ENCODE results near the gene HIVEP3.

HIVEP3 gene

DNA sequence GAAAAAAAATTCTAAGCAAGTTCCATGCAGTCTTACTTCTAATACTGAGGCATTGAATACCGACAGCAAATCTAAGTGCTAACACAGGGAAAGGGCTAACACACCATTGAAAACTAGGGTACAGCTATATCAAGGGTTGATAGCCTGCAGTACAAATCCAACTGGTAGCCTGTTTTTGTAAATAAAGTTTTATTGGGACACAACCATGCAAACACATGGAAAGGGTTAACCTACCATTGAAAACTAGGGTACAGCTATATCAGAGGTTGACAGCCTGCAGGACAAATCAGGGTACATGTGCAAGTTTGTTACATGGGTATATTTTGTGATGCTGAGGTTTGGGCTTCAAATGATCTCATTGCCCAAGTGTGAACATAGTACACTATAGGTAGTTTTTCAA, 212.9 kb downstream of the HIVEP3 start:
- TF ChIP-seq, protein P1, sequence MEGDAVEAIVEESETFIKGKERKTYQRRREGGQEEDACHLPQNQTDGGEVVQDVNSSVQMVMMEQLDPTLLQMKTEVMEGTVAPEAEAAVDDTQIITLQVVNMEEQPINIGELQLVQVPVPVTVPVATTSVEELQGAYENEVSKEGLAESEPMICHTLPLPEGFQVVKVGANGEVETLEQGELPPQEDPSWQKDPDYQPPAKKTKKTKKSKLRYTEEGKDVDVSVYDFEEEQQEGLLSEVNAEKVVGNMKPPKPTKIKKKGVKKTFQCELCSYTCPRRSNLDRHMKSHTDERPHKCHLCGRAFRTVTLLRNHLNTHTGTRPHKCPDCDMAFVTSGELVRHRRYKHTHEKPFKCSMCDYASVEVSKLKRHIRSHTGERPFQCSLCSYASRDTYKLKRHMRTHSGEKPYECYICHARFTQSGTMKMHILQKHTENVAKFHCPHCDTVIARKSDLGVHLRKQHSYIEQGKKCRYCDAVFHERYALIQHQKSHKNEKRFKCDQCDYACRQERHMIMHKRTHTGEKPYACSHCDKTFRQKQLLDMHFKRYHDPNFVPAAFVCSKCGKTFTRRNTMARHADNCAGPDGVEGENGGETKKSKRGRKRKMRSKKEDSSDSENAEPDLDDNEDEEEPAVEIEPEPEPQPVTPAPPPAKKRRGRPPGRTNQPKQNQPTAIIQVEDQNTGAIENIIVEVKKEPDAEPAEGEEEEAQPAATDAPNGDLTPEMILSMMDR (IDR thresholded peaks at IDR 0.05; ENCODE audit: low read depth, low read length) = no peak
- TF ChIP-seq, protein P2, sequence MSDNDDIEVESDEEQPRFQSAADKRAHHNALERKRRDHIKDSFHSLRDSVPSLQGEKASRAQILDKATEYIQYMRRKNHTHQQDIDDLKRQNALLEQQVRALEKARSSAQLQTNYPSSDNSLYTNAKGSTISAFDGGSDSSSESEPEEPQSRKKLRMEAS (IDR thresholded peaks at IDR 0.05; ENCODE audit: low read depth, low read length) = no peak
- TF ChIP-seq MYC (IDR thresholded peaks at IDR 0.05; ENCODE audit: low read depth, low read length) = no peak
- no peak for TF ChIP-seq POLR2A (IDR thresholded peaks at IDR 0.05; ENCODE audit: extremely low read depth, insufficient read length)
- H3K4me3 ChIP-seq (ENCODE audit: low read depth, low read length) = no peak overlapping the region

DNA sequence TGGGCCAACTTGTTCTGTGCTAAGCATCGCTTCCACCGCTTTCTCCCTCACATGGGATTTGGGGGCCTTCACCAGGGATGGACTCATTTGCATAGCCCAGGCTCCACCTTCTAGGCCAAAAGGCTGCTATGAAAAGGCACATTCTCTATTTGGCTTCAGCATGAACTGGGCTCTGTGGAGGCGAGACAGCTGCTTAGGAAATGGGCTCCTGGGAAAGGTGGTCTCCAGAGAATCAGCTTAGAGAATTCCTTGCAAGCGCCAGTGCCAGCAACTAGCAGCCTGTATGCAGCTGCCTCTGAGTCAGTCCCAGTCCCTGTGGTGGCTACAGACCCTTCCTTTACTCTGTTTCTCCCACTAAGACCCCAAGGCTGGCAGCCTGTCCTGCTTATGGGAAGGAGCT, 214.5 kb downstream of the HIVEP3 start:
- TF ChIP-seq MYC (IDR thresholded peaks at IDR 0.05; ENCODE audit: low read depth, low read length) (no peak), POLR2A (IDR thresholded peaks at IDR 0.05; ENCODE audit: extremely low read depth, insufficient read length) (no peak)
- TF ChIP-seq, protein P2 (IDR thresholded peaks at IDR 0.05; ENCODE audit: low read depth, low read length) = no peak
- TF ChIP-seq, protein P1 (IDR thresholded peaks at IDR 0.05; ENCODE audit: low read depth, low read length) = no peak
- no peak for DNase-seq (ENCODE audit: low read depth)
- no peak overlapping the region for H3K4me3 ChIP-seq (ENCODE audit: low read depth, low read length)

More for the DNA sequence above, 212.9 kb downstream of the HIVEP3 start:
- no peak for DNase-seq (ENCODE audit: low read depth)

DNA sequence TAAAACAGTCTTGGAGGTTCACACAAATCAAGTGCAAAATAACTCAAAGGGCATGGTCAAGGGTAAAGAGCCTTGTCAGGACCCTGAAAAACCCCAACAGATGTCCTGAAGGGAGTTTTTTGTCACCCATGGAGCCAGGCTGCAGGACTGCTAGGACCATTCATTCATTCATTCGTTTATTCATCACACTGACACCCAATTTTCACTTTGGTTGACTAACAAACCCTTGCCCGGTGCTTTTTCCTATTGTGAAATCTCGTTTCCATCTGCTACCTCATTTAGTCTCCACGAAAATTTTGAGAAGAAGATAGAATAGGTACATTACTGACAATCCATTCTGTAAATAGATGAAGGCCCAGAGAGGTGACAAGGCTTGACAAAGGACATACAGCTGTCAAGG, 216.0 kb downstream of the HIVEP3 start:
- no peak overlapping the region for H3K4me3 ChIP-seq (ENCODE audit: low read depth, low read length)
- DNase-seq (ENCODE audit: low read depth) = no peak
- no peak for TF ChIP-seq MYC (IDR thresholded peaks at IDR 0.05; ENCODE audit: low read depth, low read length)
- TF ChIP-seq POLR2A (IDR thresholded peaks at IDR 0.05; ENCODE audit: extremely low read depth, insufficient read length) = no peak
- TF ChIP-seq, protein P1 (IDR thresholded peaks at IDR 0.05; ENCODE audit: low read depth, low read length) = no peak
- TF ChIP-seq, protein P2 (IDR thresholded peaks at IDR 0.05; ENCODE audit: low read depth, low read length) = no peak

DNA sequence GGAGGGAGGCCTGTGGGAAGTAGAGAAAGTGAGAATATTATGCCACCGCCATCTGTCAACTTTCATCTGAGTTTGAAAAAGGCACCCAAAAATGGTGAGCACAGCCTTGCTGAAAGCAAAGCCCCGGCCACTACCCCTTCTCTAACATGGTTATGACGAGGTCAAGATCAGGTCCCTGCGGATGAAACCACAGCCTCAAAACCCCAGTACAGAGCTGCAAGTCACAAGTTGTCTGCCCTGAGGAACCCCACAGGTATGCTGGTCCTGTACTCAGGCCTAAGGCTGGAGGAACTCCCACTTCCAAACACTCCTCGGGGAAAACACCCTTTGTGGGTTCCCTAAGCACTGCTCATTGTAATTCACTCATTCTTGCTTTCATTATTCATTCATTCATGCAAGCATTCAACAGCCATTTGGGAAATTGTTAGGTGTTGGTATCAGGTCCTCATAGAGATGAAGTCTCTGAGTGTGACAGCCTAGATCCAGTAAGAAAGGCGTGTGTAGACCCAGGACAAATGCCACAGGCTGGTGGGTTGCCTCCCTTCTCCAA, 217.7 kb downstream of the HIVEP3 start:
- TF ChIP-seq, protein P1 (IDR thresholded peaks at IDR 0.05; ENCODE audit: low read depth, low read length) = no peak
- no peak for TF ChIP-seq MYC (IDR thresholded peaks at IDR 0.05; ENCODE audit: low read depth, low read length)
- no peak for TF ChIP-seq POLR2A (IDR thresholded peaks at IDR 0.05; ENCODE audit: extremely low read depth, insufficient read length)
- TF ChIP-seq, protein P2 (IDR thresholded peaks at IDR 0.05; ENCODE audit: low read depth, low read length) = no peak
- DNase-seq (ENCODE audit: low read depth) = no peak
- H3K4me3 ChIP-seq (ENCODE audit: low read depth, low read length) = no peak overlapping the region

DNA sequence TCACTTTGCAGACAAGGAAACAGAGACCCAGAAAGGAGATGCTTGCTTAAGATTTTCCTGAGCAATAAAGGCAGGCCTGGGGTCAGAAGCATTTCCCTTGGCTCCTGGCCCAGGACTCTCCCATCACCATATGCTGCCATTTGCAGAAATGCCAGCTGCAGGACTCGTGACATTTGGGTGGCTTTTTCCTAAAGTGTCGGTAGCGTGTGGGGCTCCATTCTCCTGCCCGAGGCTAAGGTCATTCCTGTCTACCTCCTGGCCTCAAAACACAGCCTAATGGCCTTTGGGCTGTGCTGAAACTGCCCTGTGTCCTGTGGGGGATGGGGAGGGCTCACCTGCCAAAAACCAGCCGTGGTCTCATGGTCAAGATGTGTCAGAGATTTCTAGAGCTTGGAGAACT, 218.1 kb downstream of the HIVEP3 start:
- H3K4me3 ChIP-seq (ENCODE audit: low read depth, low read length) = no peak overlapping the region
- TF ChIP-seq, protein P2 (IDR thresholded peaks at IDR 0.05; ENCODE audit: low read depth, low read length) = no peak
- TF ChIP-seq POLR2A (IDR thresholded peaks at IDR 0.05; ENCODE audit: extremely low read depth, insufficient read length) (no peak), MYC (IDR thresholded peaks at IDR 0.05; ENCODE audit: low read depth, low read length) (no peak)
- TF ChIP-seq, protein P1 (IDR thresholded peaks at IDR 0.05; ENCODE audit: low read depth, low read length) = no peak
- no peak for DNase-seq (ENCODE audit: low read depth)
